ENCODE results near the gene CCDC38.
A peak's percentile ranks its signal among the peaks of the same experiment; 100 is the strongest.

CCDC38 gene

GRCh38 chr12:95949477-95950206 lies 7.2 kb upstream of the CCDC38 start:
- no peak for DNase-seq
- Mint-ChIP-seq H3K4me3 (no peak overlapping the region), H3K27ac (no peak overlapping the region), H3K27me3 (peaks cover 15% of the 10 kb centered on the region), H3K9me3 (no peaks in the 10 kb centered on the region), H3K4me1 (no peaks in the 10 kb centered on the region), H3K36me3 (no peaks in the 10 kb centered on the region)
- CTCF ChIA-PET: no interaction called here

GRCh38 chr12:95944108-95944704 lies 1.8 kb upstream of the CCDC38 start:
- Mint-ChIP-seq H3K27ac (no peak overlapping the region), H3K4me1 (peaks cover 9% of the 10 kb centered on the region), H3K9me3 (no peaks in the 10 kb centered on the region), H3K27me3 (peaks cover 16% of the 10 kb centered on the region), H3K4me3 (peak overlapping the region; percentile 91), H3K36me3 (no peaks in the 10 kb centered on the region)
- CTCF ChIA-PET: interaction anchor here (0.9 to 4.1 kb wide), 4 partner anchors 9 to 271 kb away, joined by 3 to 30 read pairs (median 10); partner anchors contain the start of gene HAL
- DNase-seq: no peak

GRCh38 chr12:95943330-95943842 lies 972 bp upstream of the CCDC38 start, which contains the start of gene AMDHD1:
Gene AMDHD1 (plus strand): TSS chr12:95943331. CDS start chr12:95943399, 68 bp downstream.
- H3K4me1 Mint-ChIP-seq: peaks cover 9% of the 10 kb centered on the region
- H3K36me3 Mint-ChIP-seq: no peaks in the 10 kb centered on the region

GRCh38 chr12:95942101-95942523 lies 302 bp downstream of the CCDC38 start:
- no peaks in the 10 kb centered on the region for H3K36me3 Mint-ChIP-seq
- H3K4me1 Mint-ChIP-seq: peaks cover 9% of the 10 kb centered on the region
- DNase-seq: no peak
- H3K9me3 Mint-ChIP-seq: no peaks in the 10 kb centered on the region
- CTCF ChIA-PET: interaction anchor here (1.4 to 4.1 kb wide), 4 partner anchors 13 to 56 kb away, joined by 5 to 30 read pairs (median 9); partner anchors contain the start of gene HAL
- no peak overlapping the region for H3K27ac Mint-ChIP-seq
- H3K27me3 Mint-ChIP-seq: peaks cover 19% of the 10 kb centered on the region
- peak overlapping the region; percentile 91 for H3K4me3 Mint-ChIP-seq

More at GRCh38 chr12:95943330-95943842, 972 bp upstream of the CCDC38 start, which contains the start of gene AMDHD1:
- Mint-ChIP-seq H3K27me3 (peaks cover 19% of the 10 kb centered on the region), H3K9me3 (no peaks in the 10 kb centered on the region), H3K27ac (peak within 1 kb of the TSS; percentile 81), H3K4me3 (peak within 1 kb of the TSS; percentile 91)
- DNase-seq: peak; percentile 76
- CTCF ChIA-PET: interaction anchor here (0.9 to 4.1 kb wide), 4 partner anchors 10 to 272 kb away, joined by 3 to 30 read pairs (median 10); partner anchors contain the start of gene HAL

GRCh38 chr12:95940514-95940913 lies 1.9 kb downstream of the CCDC38 start:
- no peaks in the 10 kb centered on the region for H3K9me3 Mint-ChIP-seq
- peaks cover 9% of the 10 kb centered on the region for H3K4me1 Mint-ChIP-seq
- DNase-seq: no peak

GRCh38 chr12:95922231-95922630 lies 20.2 kb downstream of the CCDC38 start:
- Mint-ChIP-seq H3K27ac (no peak overlapping the region), H3K4me1 (no peaks in the 10 kb centered on the region), H3K27me3 (peaks cover 9% of the 10 kb centered on the region), H3K36me3 (no peaks in the 10 kb centered on the region), H3K9me3 (peaks cover 3% of the 10 kb centered on the region), H3K4me3 (no peak overlapping the region)
- DNase-seq: no peak
- CTCF ChIA-PET: interaction anchor here (1.5 to 1.7 kb wide), 2 partner anchors 37 to 77 kb away, joined by 3 to 8 read pairs; no protein-coding TSS in a partner anchor

More at GRCh38 chr12:95940514-95940913, 1.9 kb downstream of the CCDC38 start:
- no peak overlapping the region for H3K4me3 Mint-ChIP-seq
- CTCF ChIA-PET: interaction anchor here (1.3 to 2.2 kb wide), 2 partner anchors 19 to 22 kb away, joined by 3 to 7 read pairs; no protein-coding TSS in a partner anchor
- H3K36me3 Mint-ChIP-seq: no peaks in the 10 kb centered on the region
- no peak overlapping the region for H3K27ac Mint-ChIP-seq
- peaks cover 19% of the 10 kb centered on the region for H3K27me3 Mint-ChIP-seq

GRCh38 chr12:95919110-95919509 lies 23.3 kb downstream of the CCDC38 start:
- no peak for DNase-seq
- CTCF ChIA-PET: interaction anchor here (0.8 to 4.4 kb wide), 11 partner anchors 24 to 597 kb away, joined by 3 to 80 read pairs (median 5); partner anchors contain the start of genes AMDHD1, CCDC38 and HAL
- Mint-ChIP-seq H3K9me3 (no peaks in the 10 kb centered on the region), H3K36me3 (no peaks in the 10 kb centered on the region), H3K4me1 (no peaks in the 10 kb centered on the region), H3K4me3 (no peak overlapping the region), H3K27me3 (peaks cover 14% of the 10 kb centered on the region), H3K27ac (no peak overlapping the region)

- Mint-ChIP-seq H3K27ac (no peak overlapping the region), H3K4me1 (no peaks in the 10 kb centered on the region), H3K4me3 (no peak overlapping the region), H3K27me3 (peaks cover 14% of the 10 kb centered on the region), H3K36me3 (no peaks in the 10 kb centered on the region), H3K9me3 (no peaks in the 10 kb centered on the region)
- DNase-seq: peak; percentile 65
- CTCF ChIA-PET: interaction anchor here (0.6 to 4.4 kb wide), 17 partner anchors 14 to 598 kb away, joined by 3 to 80 read pairs (median 4); partner anchors contain the start of genes AMDHD1, CCDC38 and HAL
Measured at GRCh38 chr12:95918194-95918993, 24.0 kb downstream of the CCDC38 start.

- H3K9me3 Mint-ChIP-seq: no peaks in the 10 kb centered on the region
- CTCF ChIA-PET: no interaction called here
- DNase-seq: no peak
- no peaks in the 10 kb centered on the region for H3K4me1 Mint-ChIP-seq
- H3K27me3 Mint-ChIP-seq: peaks cover 14% of the 10 kb centered on the region
- H3K27ac Mint-ChIP-seq: no peak overlapping the region
- no peak overlapping the region for H3K4me3 Mint-ChIP-seq
- no peaks in the 10 kb centered on the region for H3K36me3 Mint-ChIP-seq
Measured at GRCh38 chr12:95909871-95910270, 32.5 kb downstream of the CCDC38 start.

- H3K9me3 Mint-ChIP-seq: no peaks in the 10 kb centered on the region
- no peaks in the 10 kb centered on the region for H3K36me3 Mint-ChIP-seq
- H3K27me3 Mint-ChIP-seq: peaks cover 13% of the 10 kb centered on the region
- no peak overlapping the region for H3K4me3 Mint-ChIP-seq
- no peak overlapping the region for H3K27ac Mint-ChIP-seq
- no peaks in the 10 kb centered on the region for H3K4me1 Mint-ChIP-seq
- no peak for DNase-seq
- CTCF ChIA-PET: no interaction called here
Measured at GRCh38 chr12:95908573-95908972, 33.8 kb downstream of the CCDC38 start.

- CTCF ChIA-PET: interaction anchor here (1.8 kb wide), 1 partner anchor 101 kb away, joined by 5 read pairs; no protein-coding TSS in a partner anchor
Measured at GRCh38 chr12:95898081-95898480, 44.3 kb downstream of the CCDC38 start.

GRCh38 chr12:95896846-95897245 lies 45.6 kb downstream of the CCDC38 start:
- no peak for DNase-seq
- Mint-ChIP-seq H3K9me3 (no peaks in the 10 kb centered on the region), H3K36me3 (no peaks in the 10 kb centered on the region), H3K27ac (no peak overlapping the region), H3K27me3 (peaks cover 14% of the 10 kb centered on the region), H3K4me1 (no peaks in the 10 kb centered on the region), H3K4me3 (no peak overlapping the region)
- CTCF ChIA-PET: interaction anchor here (1.8 kb wide), 1 partner anchor 102 kb away, joined by 5 read pairs; no protein-coding TSS in a partner anchor

More at GRCh38 chr12:95898081-95898480, 44.3 kb downstream of the CCDC38 start:
- no peak for DNase-seq
- Mint-ChIP-seq H3K9me3 (peaks cover under 1% of the 10 kb centered on the region), H3K4me3 (no peak overlapping the region), H3K27me3 (peaks cover 14% of the 10 kb centered on the region), H3K27ac (no peak overlapping the region), H3K36me3 (no peaks in the 10 kb centered on the region), H3K4me1 (no peaks in the 10 kb centered on the region)

- CTCF ChIA-PET: no interaction called here
Measured at GRCh38 chr12:95890958-95891357, 51.5 kb downstream of the CCDC38 start.

More at GRCh38 chr12:95890958-95891357, 51.5 kb downstream of the CCDC38 start:
- H3K9me3 Mint-ChIP-seq: no peaks in the 10 kb centered on the region
- H3K36me3 Mint-ChIP-seq: no peaks in the 10 kb centered on the region
- no peak overlapping the region for H3K4me3 Mint-ChIP-seq
- H3K27me3 Mint-ChIP-seq: peaks cover 5% of the 10 kb centered on the region
- no peaks in the 10 kb centered on the region for H3K4me1 Mint-ChIP-seq
- no peak overlapping the region for H3K27ac Mint-ChIP-seq
- no peak for DNase-seq

Data from activated naive CD4-positive, alpha-beta T cell treated with anti-CD3 and anti-CD28 coated beads, Interleukin-2, amount 10 ng/mL, durations not matched to agents 7 days and 5 days (primary cell).